Keratinocyte (primary cell): ENCODE results near the gene LAIR2. TPM values are rescaled to one million over a fixed set of nuclear protein-coding genes. Genes with fewer than 3 reads are reported as not detected.
A peak's percentile ranks its signal among the peaks of the same experiment; 100 is the strongest.

Experiments used
- DNase-seq: peaks from one replicate; pipeline ENCODE4 v3.0.0-alpha.2; 2011; ENCODE audit warnings: low read depth, missing footprints, low spot score
- FAIRE-seq: peaks from 2 replicates; lab custom pipeline; 2011; peaks lifted over from hg19 to GRCh38; lab: Jason Lieb, UNC
- H2AFZ ChIP-seq: 2 replicates; pipeline ENCODE4 v1.6.0; 2012; ENCODE audit warnings: low read length, control low read depth, inconsistent platforms; ENCODE audit not compliant: control insufficient read depth
- H3K27ac ChIP-seq: 2 replicates; pipeline ENCODE4 v1.5.1; 2011; ENCODE audit warnings: low read length; ENCODE audit not compliant: control insufficient read depth, insufficient read depth
- H3K27me3 ChIP-seq: 3 replicates; pipeline ENCODE4 v1.6.0; 2011; ENCODE audit warnings: low read length; ENCODE audit not compliant: control insufficient read depth, insufficient read depth; ENCODE audit errors: extremely low read depth
- H3K36me3 ChIP-seq, 2 experiments: 2 replicates in 1 of 2; 3 replicates in 1 of 2; pipeline ENCODE4 v1.5.1; 2011; ENCODE audit warnings: low read length in 2 of 2, mild to moderate bottlenecking in 1 of 2; ENCODE audit not compliant: control insufficient read depth in 2 of 2, insufficient read depth in 2 of 2; ENCODE audit errors: extremely low read depth in 1 of 2
- H3K4me1 ChIP-seq: 3 replicates; pipeline ENCODE4 v1.5.1; 2011; ENCODE audit warnings: low read length; ENCODE audit not compliant: control insufficient read depth, insufficient read depth; ENCODE audit errors: extremely low read depth
- H3K4me2 ChIP-seq: 3 replicates; pipeline ENCODE4 v1.6.0; 2011; ENCODE audit warnings: low read depth, low read length; ENCODE audit not compliant: control insufficient read depth, insufficient read depth; ENCODE audit errors: extremely low read depth
- H3K4me3 ChIP-seq, 3 experiments: fragments of 200-600 bp in 1 of 3; sonication (generic) in 1 of 3; 2 replicates in 2 of 3; 3 replicates in 1 of 3; pipeline ENCODE4 v1.5.1; 2011 to 2016; ENCODE audit warnings: low read length in 3 of 3, mild to moderate bottlenecking in 3 of 3, control low read depth in 2 of 3, inconsistent platforms in 1 of 3, low read depth in 1 of 3, mixed read lengths in 1 of 3, mixed run types in 1 of 3, moderate library complexity in 1 of 3; ENCODE audit not compliant: control insufficient read depth in 2 of 3, insufficient read depth in 2 of 3; ENCODE audit errors: extremely low read depth in 1 of 3
- H3K79me2 ChIP-seq: 2 replicates; pipeline ENCODE4 v1.6.0; 2012; ENCODE audit warnings: low read length; ENCODE audit not compliant: control insufficient read depth, insufficient read depth
- H3K9ac ChIP-seq: 3 replicates; pipeline ENCODE4 v1.6.0; 2011; ENCODE audit warnings: low read length; ENCODE audit not compliant: control insufficient read depth, insufficient read depth; ENCODE audit errors: extremely low read depth
- H3K9me1 ChIP-seq: 3 replicates; pipeline ENCODE4 v1.6.0; 2011; ENCODE audit warnings: low read length; ENCODE audit not compliant: control insufficient read depth, insufficient read depth; ENCODE audit errors: extremely low read depth
- H3K9me3 ChIP-seq: 2 replicates; pipeline ENCODE4 v1.5.1; 2012; ENCODE audit warnings: low read depth, low read length; ENCODE audit not compliant: control insufficient read depth
- H4K20me1 ChIP-seq: 3 replicates; pipeline ENCODE4 v1.6.0; 2011; ENCODE audit warnings: low read length; ENCODE audit not compliant: control insufficient read depth, insufficient read depth; ENCODE audit errors: extremely low read depth
- CTCF ChIP-seq, 3 experiments: IDR thresholded peaks in 1 of 3; conservative IDR thresholded peaks in 1 of 3; optimal IDR thresholded peaks in 1 of 3; 2 replicates in 2 of 3; 3 replicates in 1 of 3; pipeline versions ENCODE3 to v1.5.1; 2011; ENCODE audit warnings: low read length in 3 of 3, mild to moderate bottlenecking in 3 of 3, moderate library complexity in 2 of 3, control low read depth in 1 of 3, inconsistent platforms in 1 of 3; ENCODE audit not compliant: insufficient read depth in 2 of 3; ENCODE audit errors: extremely low read depth in 1 of 3
- EZH2 ChIP-seq: IDR thresholded peaks from one replicate; pipeline ENCODE4 v1.6.1; 2012; ENCODE audit warnings: inconsistent platforms, mild to moderate bottlenecking, low read length, moderate library complexity
- dilution Hi-C: fragments of 300-500 bp; cut with MboI; formaldehyde crosslinking; loops from one replicate; pipeline ENCODE4 v1.7.0; 2020; ENCODE audit warnings: low sequenced_read_pairs; ENCODE audit not compliant: extremely low pct_ligation_motif_present
- polyA plus RNA-seq, 5 experiments: library from polyadenylated mRNA; depleted of rRNA in 3 of 5; stranded (reverse) in 3 of 5; stranded (forward) in 1 of 5; unstranded in 1 of 5; fragments of >200 nt; gene quantifications; 1 replicate in 1 of 5; 2 replicates in 3 of 5; 3 replicates in 1 of 5; pipeline versions ENCODE4 v1.2.1 to v1.2.3, GENCODE V29; 2011 to 2012; ENCODE audit warnings: missing spikeins in 2 of 5, low read depth in 1 of 5, low replicate concordance in 1 of 5

LAIR2 gene
- polyA plus RNA-seq, 1 donor (not counting 4 experiments of a cell fraction or from before 2014, with no cell fraction given) = not detected

- peak within 1 kb of the TSS; percentile 96 for H2AFZ ChIP-seq
- H3K9me1 ChIP-seq = no peaks in the 10 kb centered on the region
- dilution Hi-C loops = no loop called here
- H3K4me1 ChIP-seq = peaks cover 28% of the 10 kb centered on the region
- H3K36me3 ChIP-seq = no peaks in the 10 kb centered on the region
- TF ChIP-seq EZH2 = no peak
- no peak for TF ChIP-seq CTCF (optimal IDR thresholded peaks at IDR 0.05 in 1 of 3, IDR thresholded peaks at IDR 0.05 in 1 of 3, conservative IDR thresholded peaks at IDR 0.05 in 1 of 3; ENCODE audit: extremely low read depth in 1 of 3, insufficient read depth in 2 of 3, low read length in 3 of 3)
- no peaks in the 10 kb centered on the region for H4K20me1 ChIP-seq
- DNase-seq (no peak), FAIRE-seq (peak; percentile 63)
- peaks cover 9% of the 10 kb centered on the region for H3K79me2 ChIP-seq
- peak within 1 kb of the TSS; percentile 26 for H3K27ac ChIP-seq
- H3K9ac ChIP-seq = peak within 1 kb of the TSS; percentile 64
- H3K27me3 ChIP-seq = no peaks in the 10 kb centered on the region
- peak within 1 kb of the TSS; percentile 53 to 85 (median 61) for H3K4me3 ChIP-seq
- no peaks in the 10 kb centered on the region for H3K9me3 ChIP-seq
- H3K4me2 ChIP-seq = peak within 1 kb of the TSS; percentile 78
Observed at GRCh38 chr19:54473071-54473891, 29.4 kb upstream of the LAIR2 start, which contains the start of gene CDC42EP5. CDC42EP5 (minus strand) TSS chr19:54473296; CDS start chr19:54465547, 7,749 bp downstream.

GRCh38 chr19:54473892-54474372 is 28.7 kb upstream of the LAIR2 start:
- DNase-seq (no peak), FAIRE-seq (no peak)
- dilution Hi-C loops = no loop called here
- Histone ChIP-seq H3K27ac (no peak overlapping the region), H3K9ac (peak overlapping the region; percentile 64), H2AFZ (peak overlapping the region; percentile 96), H3K36me3 (no peaks in the 10 kb centered on the region), H3K9me3 (no peaks in the 10 kb centered on the region), H4K20me1 (no peaks in the 10 kb centered on the region), H3K4me2 (peak overlapping the region; percentile 78), H3K4me1 (peaks cover 28% of the 10 kb centered on the region), H3K9me1 (no peaks in the 10 kb centered on the region), H3K79me2 (peaks cover 9% of the 10 kb centered on the region), H3K27me3 (no peaks in the 10 kb centered on the region), H3K4me3 (no peak overlapping the region)
- TF ChIP-seq EZH2 = no peak
- TF ChIP-seq CTCF (optimal IDR thresholded peaks at IDR 0.05 in 1 of 3, IDR thresholded peaks at IDR 0.05 in 1 of 3, conservative IDR thresholded peaks at IDR 0.05 in 1 of 3; ENCODE audit: extremely low read depth in 1 of 3, insufficient read depth in 2 of 3, low read length in 3 of 3) = no peak
